Body of pancreas (tissue), 4 donors: ENCODE measurements around the gene PPFIA4. TPM values are rescaled to one million over a fixed set of nuclear protein-coding genes. Genes with fewer than 3 reads are reported as not detected.

Experiments used
- ATAC-seq: fragments of 150-250 bp; one replicate; pipeline ENCODE4 v1.9.1; 2016
- DNase-seq, 4 donors: peaks; one replicate each; pipeline ENCODE4 v3.0.0-alpha.2; 2019
- H3K27ac ChIP-seq, 4 donors: fragments of 200-600 bp; sonication (generic); 1 replicate in 3 of 4; 2 replicates in 1 of 4; pipeline versions ENCODE4 v1.5.1 to v1.6.1; 2016 to 2019; ENCODE audit warnings: mild to moderate bottlenecking in 1 of 4, mixed read lengths in 1 of 4, moderate library complexity in 1 of 4
- H3K27me3 ChIP-seq, 2 donors: fragments of 200-600 bp; sonication (generic); one replicate each; pipeline ENCODE4 v1.6.0; 2016; ENCODE audit warnings: mild to moderate bottlenecking in 1 of 2
- H3K36me3 ChIP-seq, 2 donors: fragments of 200-600 bp; sonication (generic); replicated peaks in 1 of 2; 2 replicates each; pipeline ENCODE4 v1.5.1; 2016; ENCODE audit warnings: low read depth in 2 of 2; ENCODE audit not compliant: insufficient read depth in 1 of 2
- H3K4me1 ChIP-seq: fragments of 200-600 bp; sonication (generic); one replicate; pipeline ENCODE4 v1.6.0; 2016
- H3K4me3 ChIP-seq, 2 donors: fragments of 200-600 bp; sonication (generic); 1 replicate in 1 of 2; 2 replicates in 1 of 2; pipeline ENCODE4 v1.5.1; 2016 to 2019
- H3K9me3 ChIP-seq, 3 donors: fragments of 200-600 bp; sonication (generic); 1 replicate in 2 of 3; 2 replicates in 1 of 3; pipeline ENCODE4 v1.5.1; 2016
- CTCF ChIP-seq, 7 experiments: fragments of 450-650 bp in 4 of 7; fragments of 200-600 bp in 3 of 7; sonication (generic) in 3 of 7; IDR thresholded peaks; one replicate each; pipeline ENCODE4 v1.5.1; 2016 to 2019; ENCODE audit warnings: antibody characterized with exemption in 7 of 7
- POLR2A ChIP-seq, 3 donors: fragments of 450-650 bp; IDR thresholded peaks; one replicate each; pipeline ENCODE4 v1.6.1; 2016; ENCODE audit warnings: antibody characterized with exemption in 3 of 3, mild to moderate bottlenecking in 2 of 3
- WGBS, 2 donors: methylation state at CpG; one replicate each; pipeline ENCODE4 v1.1.5; 2017; 5-methylcytosine and 5-hydroxymethylcytosine counted together
- intact Hi-C: fragments of 100-400 bp; cut with DNase I; formaldehyde crosslinking; loops from one replicate; pipeline ENCODE4 v1.15.1; 2023
- total RNA-seq, 2 donors: library from RNA; depleted of rRNA; stranded (reverse); fragments of >200 nt; gene quantifications; one replicate each; pipeline ENCODE4 v1.1.0, GENCODE V29; 2016

Gene PPFIA4
- total RNA-seq, 2 donors from 2014 or later, result not detected

GRCh38 chr1:203033287-203033686, 7.0 kb downstream of the PPFIA4 start:
- TF ChIP-seq POLR2A (IDR thresholded peaks at IDR 0.05) (no peak), CTCF (IDR thresholded peaks at IDR 0.05) (no peak)
- Histone ChIP-seq H3K27me3 (no peaks in the 10 kb centered on the region), H3K36me3 (no peaks in the 10 kb centered on the region), H3K4me3 (no peak overlapping the region), H3K4me1 (no peaks in the 10 kb centered on the region), H3K9me3 (no peaks in the 10 kb centered on the region), H3K27ac (no peak overlapping the region)
- intact Hi-C loops, result no loop called here
- ATAC-seq (no peak), DNase-seq (peak in 1 of 4 donors; percentile 2)
- 90 to 93% methylated on average over 2 of the region's 2 CpGs for WGBS, 2 donors

GRCh38 chr1:203033917-203034316, 7.6 kb downstream of the PPFIA4 start:
- DNase-seq (peak in 1 of 4 donors; percentile 2), ATAC-seq (no peak)
- no peak overlapping the region for H3K4me3 ChIP-seq
- TF ChIP-seq POLR2A (IDR thresholded peaks at IDR 0.05), result no peak
- no peak for TF ChIP-seq CTCF (IDR thresholded peaks at IDR 0.05)
- H3K36me3 ChIP-seq, result no peaks in the 10 kb centered on the region
- no peak overlapping the region for H3K27ac ChIP-seq
- H3K9me3 ChIP-seq, result no peaks in the 10 kb centered on the region
- no peaks in the 10 kb centered on the region for H3K27me3 ChIP-seq
- WGBS, 2 donors, result 67 to 79% methylated on average over 2 of the region's 2 CpGs
- H3K4me1 ChIP-seq, result no peaks in the 10 kb centered on the region
- intact Hi-C loops, result no loop called here

GRCh38 chr1:203034422-203035110, 8.3 kb downstream of the PPFIA4 start:
- intact Hi-C loops, result no loop called here
- ATAC-seq, result no peak
- no peak for TF ChIP-seq CTCF (IDR thresholded peaks at IDR 0.05)
- no peak for TF ChIP-seq POLR2A (IDR thresholded peaks at IDR 0.05)
- Histone ChIP-seq H3K4me3 (no peak overlapping the region), H3K9me3 (no peaks in the 10 kb centered on the region), H3K4me1 (no peaks in the 10 kb centered on the region), H3K36me3 (no peaks in the 10 kb centered on the region), H3K27me3 (no peaks in the 10 kb centered on the region), H3K27ac (no peak overlapping the region)
- peak in 1 of 4 donors; percentile 1 for DNase-seq
- 55 to 70% methylated on average over 8 to 10 of the region's 10 CpGs for WGBS, 2 donors

- intact Hi-C loops, result no loop called here
- H3K36me3 ChIP-seq, result no peaks in the 10 kb centered on the region
- no peaks in the 10 kb centered on the region for H3K4me1 ChIP-seq
- peak in 1 of 4 donors; percentile 5 for DNase-seq
- H3K27ac ChIP-seq, result no peak overlapping the region
- 73 to 77% methylated on average over 12 to 15 of the region's 15 CpGs for WGBS, 2 donors
- ATAC-seq, result no peak
- H3K9me3 ChIP-seq, result no peaks in the 10 kb centered on the region
- no peaks in the 10 kb centered on the region for H3K27me3 ChIP-seq
- H3K4me3 ChIP-seq, result no peak overlapping the region
- TF ChIP-seq POLR2A (IDR thresholded peaks at IDR 0.05), result no peak
- no peak for TF ChIP-seq CTCF (IDR thresholded peaks at IDR 0.05)
These were observed 9.1 kb downstream of the PPFIA4 start for GRCh38 chr1:203035111-203036000.
